HPDE6-E6E7 (cell line): ENCODE measurements around the gene PEX11G.

Source experiments
- DNase-seq: peaks from one replicate; pipeline ENCODE4 v3.0.0; 2011; ENCODE audit warnings: missing footprints; ENCODE audit errors: extremely low spot score

The PEX11G gene

DNA sequence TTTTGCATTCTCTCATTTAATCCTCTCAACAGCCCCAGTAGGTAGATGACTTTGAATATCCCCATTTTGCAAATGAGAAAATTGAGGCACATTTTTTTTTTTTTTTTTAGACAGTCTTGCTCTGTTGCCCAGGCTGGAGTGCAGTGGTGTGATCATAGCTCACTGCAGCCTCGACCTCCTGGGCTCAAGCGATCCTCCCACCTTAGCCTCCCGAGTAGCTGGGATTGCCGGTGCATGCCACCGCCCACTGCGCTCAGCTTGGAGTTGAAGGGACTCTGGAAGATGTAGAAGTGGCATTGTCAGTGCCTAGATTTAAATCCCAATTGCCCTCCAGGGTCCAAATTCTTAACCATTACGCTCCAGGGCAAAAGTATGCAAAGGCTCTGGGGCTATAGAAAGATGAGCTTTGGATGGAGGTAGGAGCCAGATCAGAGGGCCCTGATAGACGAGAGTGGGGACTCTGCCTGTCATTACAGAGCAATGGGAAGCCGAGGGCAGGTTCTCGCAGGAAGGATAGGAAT, 32.8 kb upstream of the PEX11G start:
- DNase-seq: no peak

DNA sequence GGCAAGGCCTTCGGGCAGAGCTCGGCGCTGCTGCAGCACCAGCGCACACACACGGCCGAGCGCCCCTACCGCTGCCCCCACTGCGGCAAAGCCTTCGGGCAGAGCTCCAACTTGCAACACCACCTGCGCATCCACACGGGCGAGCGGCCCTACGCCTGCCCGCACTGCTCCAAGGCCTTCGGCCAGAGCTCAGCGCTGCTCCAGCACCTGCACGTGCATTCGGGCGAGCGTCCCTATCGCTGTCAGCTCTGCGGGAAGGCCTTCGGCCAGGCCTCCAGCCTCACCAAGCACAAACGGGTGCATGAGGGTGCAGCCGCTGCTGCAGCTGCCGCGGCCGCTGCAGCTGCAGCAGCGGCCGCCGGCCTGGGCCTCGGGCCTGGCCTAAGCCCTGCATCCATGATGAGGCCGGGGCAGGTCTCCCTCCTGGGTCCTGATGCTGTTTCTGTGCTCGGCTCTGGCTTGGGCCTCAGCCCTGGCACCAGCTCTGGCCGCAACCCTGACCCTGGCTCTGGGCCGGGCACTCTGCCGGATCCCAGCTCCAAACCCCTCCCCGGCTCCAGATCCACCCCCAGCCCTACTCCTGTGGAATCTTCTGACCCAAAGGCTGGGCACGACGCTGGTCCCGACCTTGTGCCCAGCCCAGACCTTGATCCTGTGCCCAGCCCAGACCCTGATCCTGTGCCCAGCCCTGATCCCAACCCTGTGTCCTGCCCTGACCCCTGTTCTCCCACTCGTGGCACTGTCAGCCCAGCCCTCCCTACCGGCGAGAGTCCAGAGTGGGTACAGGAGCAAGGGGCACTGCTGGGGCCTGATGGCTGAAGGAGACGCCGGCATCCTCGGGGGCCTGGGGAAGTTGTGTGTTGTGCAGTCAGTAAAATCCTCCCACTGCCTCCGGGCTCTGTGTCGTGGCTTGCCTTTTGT, 31.6 kb upstream of the PEX11G start:
- no peak for DNase-seq

DNA sequence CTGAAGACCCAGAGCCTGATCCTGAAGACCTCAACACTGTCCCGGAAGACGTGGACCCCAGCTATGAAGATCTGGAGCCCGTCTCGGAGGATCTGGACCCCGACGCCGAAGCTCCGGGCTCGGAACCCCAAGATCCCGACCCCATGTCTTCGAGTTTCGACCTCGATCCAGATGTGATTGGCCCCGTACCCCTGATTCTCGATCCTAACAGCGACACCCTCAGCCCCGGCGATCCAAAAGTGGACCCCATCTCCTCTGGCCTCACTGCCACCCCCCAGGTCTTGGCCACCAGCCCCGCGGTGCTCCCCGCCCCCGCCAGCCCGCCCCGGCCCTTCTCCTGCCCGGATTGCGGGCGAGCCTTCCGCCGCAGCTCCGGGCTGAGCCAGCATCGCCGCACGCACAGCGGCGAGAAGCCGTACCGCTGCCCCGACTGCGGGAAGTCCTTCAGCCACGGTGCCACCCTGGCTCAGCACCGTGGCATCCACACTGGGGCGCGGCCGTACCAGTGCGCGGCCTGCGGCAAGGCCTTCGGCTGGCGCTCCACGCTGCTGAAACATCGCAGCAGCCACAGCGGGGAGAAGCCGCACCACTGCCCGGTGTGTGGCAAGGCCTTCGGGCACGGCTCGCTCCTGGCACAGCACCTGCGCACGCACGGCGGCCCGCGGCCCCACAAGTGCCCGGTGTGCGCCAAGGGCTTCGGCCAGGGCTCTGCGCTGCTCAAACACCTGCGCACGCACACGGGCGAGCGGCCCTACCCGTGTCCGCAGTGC, 30.7 kb upstream of the PEX11G start:
- no peak for DNase-seq

DNA sequence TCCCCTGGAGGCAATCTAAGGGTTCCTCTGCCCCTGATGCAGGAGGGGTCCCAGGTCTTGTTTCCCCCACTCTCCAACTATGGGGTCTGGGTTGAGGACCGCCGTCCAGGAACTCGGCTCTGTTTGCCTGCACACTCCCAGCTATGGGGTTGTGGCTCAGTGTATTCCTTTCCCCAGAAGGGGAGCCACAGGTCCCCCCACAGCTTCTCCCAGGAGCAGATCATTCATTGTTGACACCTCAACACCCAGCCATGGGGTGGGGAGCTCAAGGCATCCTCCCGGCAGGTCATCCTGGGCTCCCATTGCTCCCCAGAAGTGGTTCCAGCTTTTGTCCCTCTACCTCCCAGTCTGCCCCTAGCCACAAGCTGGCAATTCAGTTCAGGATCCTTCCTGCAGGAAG, 28.0 kb upstream of the PEX11G start:
- no peak for DNase-seq

DNA sequence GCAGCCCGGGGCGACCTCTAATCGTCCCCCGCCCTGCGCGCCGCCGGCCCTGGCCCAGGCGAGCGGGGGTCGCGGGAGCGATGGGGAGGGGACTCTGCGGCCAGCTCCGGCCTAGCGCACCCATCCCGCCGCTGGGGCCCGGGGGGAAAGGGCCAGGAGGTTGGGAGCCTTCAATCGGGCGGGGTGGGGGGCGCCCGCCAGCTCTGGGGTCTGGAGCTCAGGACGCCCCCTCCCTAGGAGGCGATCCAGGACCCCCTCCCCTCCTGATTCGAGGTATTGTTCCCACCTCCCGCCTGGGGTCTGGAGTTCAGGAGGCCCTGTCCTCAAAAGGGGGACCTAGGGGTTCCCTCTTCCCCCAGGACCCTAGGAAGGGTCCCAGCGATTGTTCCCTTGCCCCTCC, 27.5 kb upstream of the PEX11G start:
- no peak for DNase-seq

DNA sequence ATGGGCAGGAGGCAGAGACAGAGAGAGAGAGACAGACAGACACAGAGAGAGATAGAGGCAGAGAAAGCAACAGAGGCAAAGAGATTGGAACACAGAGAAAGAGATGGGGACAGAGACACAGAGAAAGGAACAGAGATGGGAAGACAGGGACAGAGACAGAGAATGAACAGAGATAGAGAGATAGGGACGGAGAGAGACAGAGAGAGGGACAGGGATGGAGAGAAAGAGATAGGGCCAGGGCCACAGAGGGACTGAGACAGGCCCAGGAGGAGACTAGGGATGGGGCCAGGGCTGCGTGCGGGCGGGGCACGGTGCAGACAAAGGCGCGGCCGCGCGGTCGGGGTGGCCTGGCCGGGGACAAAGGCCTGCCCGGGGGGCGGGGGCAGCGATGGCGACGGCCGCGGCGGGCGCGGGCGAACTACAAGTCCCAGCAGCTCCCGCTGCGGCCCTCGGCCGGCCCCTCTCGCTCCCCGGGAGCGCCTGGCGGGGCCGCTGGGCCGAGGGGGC, 26.9 kb upstream of the PEX11G start, which contains the start of gene ZNF358:
TSS of gene ZNF358 (plus strand) at position 459 of the 507 bp plus-strand sequence. CDS start 3,140 bp downstream, outside the sequence.
- peak; percentile 63 for DNase-seq

DNA sequence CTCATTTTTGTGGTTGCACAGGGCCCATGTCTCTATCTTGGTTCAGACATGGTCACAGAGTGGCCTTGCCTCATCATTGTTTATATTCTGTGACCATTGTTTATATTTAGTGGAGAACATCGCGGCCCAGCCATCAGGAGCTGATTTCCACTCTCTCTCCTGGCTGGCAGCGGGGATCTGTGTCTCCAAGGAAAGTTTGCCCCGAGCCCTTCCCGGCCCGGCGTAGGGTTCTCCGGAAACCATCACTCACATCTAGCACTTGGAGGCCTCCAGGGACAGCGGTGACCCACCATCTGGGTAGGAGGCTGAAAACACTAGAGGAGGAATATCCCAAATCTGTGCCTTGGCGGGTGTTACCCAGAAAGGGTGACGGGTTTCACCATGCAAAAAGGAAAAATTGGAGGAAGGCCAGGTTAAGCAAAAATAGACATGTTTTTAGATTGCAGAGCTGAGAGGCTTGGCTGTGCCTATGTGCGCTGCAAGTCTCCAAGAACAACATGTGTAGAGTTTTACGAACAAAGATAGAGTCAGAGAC, 26.3 kb upstream of the PEX11G start:
- DNase-seq: no peak

DNA sequence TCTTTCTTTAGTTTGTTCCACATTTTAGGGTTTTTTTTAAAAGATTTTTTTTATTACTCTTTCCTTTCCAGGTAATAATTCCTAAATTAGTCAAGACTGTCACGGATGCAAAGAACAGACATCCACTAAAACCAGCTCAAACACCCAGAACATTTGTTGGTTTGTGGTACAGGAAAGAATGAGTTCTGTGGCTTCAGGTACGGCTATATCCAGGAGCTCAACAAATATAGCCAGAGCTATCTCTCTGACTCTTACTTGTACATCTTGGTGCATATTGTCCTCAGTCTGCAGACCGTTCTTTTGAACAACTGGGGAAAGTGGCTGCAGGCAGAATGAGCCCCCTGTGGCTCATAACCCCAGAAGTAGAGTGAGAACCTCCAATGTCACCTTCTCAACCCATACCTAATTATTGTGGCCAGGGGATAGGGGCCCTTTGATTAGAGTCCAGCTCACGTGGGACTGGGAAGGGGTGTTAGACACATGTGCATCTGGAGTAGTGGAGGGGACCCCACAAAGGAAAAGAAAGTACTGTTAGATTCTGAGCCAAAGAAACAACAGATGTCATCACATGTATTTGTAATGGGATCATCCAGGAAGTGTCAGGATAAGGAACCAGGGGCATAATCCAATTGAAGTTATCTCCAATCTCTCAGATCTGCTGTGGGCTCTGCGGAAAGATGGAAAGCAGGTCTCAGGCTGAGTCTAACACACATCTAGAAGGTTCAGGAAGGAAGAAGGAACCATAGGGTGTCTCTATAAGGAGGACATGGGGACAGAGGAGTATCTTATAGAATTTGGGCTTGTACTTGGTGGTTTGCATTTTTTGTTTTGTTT, 25.2 kb upstream of the PEX11G start:
- no peak for DNase-seq

DNA sequence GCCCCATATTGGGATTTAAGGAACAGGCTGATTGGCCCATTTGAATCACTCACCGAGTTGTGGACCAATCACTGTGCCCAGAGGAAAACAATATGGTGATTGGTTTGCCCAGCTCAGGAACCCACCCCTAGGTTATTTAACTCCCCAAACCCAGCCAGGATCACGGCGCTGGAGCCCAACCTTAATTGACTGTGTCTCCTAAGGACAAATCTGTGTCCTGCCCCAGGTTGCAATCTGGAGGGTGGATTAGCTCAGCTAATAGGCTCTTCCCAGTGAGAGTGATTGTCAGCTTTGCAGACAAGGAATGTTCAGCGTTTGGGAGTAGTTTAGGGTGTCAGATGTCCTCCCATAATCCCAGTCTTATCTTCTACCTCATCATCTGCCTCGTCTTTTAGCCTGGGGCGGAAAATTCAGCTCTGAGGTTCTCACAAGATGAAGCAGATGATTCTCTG, 23.6 kb upstream of the PEX11G start:
- no peak for DNase-seq

DNA sequence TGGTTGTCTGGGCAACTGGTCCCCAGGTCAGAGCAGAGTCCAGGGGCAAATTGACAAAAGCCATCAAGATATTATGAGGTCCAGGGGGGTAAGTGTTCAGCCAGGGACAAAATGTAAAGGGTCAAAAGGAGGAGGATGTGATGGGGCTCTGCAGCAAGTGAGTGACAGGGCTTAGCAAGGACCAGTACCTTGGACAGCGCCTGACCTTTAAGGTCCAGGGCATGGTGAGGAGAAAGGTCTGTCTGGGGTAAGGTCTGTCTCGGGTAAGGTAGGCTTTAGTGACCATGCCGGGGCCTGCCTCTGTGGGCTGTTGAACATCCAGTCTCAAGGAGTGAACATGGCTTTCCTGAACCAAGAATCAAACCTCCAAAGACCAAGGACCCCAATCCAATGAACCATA, 20.8 kb upstream of the PEX11G start:
- DNase-seq: no peak

DNA sequence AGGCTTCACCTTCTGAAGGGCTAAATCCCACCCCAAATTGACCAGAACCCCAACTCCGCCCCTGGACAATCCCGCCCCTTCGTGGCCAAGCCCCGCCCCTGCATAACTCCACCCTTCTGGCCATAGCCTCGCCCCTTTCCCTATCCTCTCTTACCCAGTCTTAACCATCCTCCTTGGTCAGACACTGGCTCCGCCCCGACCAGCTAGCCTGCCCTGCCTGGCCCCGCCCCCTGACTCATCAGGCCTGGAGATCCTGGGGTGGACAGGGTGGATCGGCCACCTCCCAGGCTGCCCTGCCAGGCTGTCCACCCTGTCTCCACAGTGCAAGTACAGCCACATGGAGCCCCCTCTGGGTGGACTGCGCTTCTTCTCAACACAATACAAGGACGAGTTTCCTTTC, 19.0 kb upstream of the PEX11G start:
- DNase-seq: peak; percentile 86

DNA sequence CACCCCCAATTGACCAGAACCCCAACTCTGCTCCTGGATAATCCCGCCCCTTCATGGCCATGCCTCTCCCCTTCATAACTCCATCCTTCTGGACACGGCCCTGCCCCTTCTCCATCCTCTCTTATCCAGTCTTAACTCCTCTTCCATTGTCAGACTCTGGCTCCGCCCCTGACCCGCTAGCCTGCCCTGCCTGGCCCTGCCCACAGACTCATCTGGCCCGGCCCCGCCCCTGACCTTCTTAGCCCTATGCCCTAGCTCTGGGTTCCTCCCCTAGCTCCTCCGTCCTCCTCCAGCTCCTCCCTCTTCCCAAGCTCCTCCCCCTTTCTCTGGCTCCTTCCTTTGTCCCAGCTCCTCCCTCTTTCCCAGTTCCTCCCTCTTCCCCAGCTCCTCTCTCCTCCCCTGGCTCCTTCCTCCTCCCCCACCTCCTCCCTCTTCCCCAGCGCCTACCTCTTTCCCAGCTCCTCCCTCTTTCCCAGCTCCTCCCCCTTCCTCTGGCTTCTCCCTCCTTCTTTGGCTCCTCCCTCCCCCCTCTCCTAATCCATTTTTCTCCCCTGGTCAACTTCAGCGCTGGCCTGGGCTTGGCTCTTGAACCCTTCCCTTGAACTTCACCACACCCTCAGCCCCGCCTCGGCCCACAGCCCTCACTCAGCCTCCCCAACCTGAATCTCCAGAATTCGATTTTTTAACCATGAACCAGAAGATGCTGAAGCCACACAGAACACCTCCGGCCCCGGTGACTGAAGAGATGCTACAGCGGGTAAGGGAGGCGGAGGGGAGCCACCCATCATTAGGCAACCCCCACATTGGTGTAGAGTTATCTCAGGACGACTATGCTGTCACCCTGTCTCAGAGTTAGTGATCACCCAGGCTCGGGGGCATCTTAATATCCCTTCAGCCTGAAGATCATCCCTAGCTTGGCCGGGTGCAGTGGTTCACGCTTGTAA, 17.8 kb upstream of the PEX11G start:
- no peak for DNase-seq

DNA sequence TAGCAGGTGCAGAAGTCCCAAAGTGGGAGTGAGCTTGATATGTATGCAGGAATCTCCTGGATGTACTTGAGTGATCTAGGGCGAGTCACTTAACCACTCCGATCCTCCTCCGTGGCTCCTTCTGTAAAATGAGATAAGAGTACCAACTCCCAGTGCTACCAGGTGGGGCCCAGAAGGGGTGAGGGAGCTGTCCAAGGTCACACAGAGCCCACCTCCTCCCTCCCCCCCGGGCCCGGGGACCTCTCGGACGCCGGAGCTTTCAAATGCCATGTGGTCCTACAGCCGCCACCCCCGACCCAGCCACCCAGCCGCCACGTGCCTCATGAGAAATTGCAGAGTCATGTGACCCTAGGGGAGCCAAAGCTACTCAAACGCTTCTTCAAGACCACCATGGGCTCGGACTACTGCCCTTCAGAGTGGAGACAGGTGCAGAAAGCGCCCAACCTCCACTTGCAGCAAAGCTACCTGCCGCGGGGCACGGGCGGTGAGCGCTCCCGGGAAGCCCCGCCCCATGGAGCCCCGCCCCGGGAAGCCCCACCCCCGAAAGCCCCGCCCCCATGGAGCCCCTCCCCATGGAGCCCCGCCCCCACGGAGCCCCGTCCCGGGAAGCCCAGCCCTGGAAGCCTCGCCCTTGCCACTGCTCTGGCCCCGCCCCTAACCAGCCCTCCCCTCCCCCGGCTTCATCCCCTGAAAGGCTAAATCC, 17.0 kb upstream of the PEX11G start:
- no peak for DNase-seq

DNA sequence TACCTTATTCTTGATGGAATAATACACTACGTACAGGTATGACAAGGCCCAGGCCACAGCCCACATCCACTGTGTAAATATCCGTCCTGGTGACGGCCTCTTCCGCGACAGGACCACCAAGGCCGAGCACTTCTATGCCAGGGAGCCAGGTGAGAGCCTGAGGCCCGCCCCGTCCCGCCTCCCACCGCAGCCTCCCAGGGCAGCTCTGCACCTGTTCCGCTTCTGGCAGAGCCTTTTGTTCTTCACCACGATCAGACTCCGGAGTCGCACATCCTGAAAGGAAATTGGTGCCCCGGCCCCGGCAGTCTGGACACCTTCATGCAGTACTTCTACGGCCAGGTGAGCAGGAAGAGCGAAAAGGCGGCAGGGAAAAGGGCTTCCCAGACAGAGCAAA, 16.4 kb upstream of the PEX11G start:
- no peak for DNase-seq

DNA sequence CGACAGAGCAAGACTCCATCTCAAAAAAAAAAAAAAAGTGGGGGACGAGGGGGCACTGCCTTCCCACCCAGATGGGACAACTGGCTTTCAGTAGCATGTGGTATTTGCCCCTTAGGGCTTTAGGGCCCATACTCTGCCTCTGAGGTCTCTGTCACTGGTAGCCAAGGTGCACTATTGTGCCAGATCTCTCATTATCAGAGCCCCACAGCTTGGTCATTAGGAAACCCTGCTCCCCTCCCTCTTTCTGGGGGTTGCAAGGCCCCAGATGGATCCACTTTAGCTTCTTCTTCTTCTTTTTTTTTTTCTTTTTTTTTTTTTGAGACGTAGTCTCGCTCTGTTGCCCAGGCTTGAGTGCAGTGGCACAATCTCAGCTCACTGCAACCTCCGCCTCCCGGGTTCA, 15.8 kb upstream of the PEX11G start:
- no peak for DNase-seq

DNA sequence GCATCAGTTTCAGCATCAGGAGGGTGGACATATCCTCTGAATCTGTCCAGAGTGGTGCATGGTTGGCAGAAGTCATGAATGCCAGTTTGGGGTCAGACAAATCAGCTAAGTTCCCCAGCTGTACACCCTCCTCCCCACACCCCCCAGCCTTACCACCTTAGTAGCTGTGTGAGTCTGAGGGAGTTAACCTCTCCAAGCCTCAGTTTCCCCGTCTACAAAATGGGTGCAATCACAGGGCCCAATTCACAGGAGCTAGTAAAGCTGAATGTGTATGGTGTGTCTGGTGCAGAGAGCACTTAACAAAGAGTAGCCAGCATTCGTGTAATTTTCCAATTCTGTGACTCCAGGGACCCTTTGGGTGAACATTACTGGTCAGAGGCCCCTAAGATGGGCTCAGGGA, 13.7 kb upstream of the PEX11G start:
- DNase-seq: no peak

DNA sequence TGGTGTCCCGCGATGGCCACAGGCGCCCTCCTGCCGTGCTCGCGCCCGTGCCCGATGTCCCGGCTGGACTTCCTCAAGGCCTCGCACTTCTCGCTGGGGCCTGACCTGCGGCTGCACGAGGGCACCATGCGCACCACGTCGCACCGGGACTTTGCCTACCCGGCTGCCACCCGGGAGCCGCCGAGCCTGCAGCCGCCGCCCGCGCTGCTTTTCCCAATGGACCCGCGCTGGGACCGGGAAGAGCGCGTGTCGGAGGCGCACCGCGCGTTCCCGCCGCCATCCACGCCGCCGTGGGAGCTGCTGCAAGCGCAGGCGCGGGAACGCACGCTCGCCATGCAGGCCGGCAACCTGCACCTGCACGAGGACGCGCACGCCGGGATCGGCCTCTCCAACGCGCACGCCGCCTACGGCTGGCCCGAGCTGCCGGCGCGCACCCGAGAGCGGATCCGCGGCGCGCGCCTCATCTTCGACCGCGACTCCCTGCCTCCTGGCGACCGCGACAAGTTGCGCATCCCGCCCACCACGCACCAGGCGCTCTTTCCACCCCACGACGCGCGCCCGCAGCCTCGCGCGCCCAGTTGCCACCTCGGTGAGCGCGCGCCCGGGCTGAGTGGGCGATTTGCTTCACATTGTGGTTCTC, 12.1 kb upstream of the PEX11G start:
- DNase-seq: peak; percentile 71

DNA sequence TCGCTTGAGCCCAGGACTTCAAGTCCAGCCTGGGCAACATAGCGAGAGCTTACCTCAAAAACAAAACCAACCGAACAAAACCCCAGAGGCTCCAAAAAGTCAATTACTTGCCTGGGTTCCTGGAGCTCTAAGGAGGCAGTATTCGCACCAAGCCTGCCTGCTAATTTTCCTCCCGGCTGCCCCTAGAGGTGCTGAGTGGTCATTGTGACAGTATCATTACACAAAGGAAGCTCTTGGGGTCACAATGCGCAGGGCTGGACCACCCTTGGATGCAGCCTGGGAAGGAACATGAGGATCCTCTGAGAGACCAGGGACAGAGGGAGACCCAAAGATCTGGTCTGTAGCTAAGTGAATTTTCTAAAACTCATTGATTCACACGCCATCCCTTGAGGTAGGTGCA, 8.5 kb upstream of the PEX11G start:
- no peak for DNase-seq
